Measurements from ENCODE around the gene JUND. TPM values are rescaled to one million over a fixed set of nuclear protein-coding genes. Genes with fewer than 3 reads are reported as not detected.

The JUND gene
- total RNA-seq, 1 donor from 2014 or later, result 531 TPM

GRCh38 chr19:18230941-18231734, 50.3 kb downstream of the JUND start:
- intact Hi-C loops (cut with DNase I), result no loop called here
- TF ChIP-seq POLR2A (IDR thresholded peaks at IDR 0.05) (no peak), POLR2AphosphoS5 (IDR thresholded peaks at IDR 0.05; ENCODE audit: insufficient read depth in 1 of 2, low read depth in 1 of 2) (no peak), CTCF (IDR thresholded peaks at IDR 0.05) (no peak)

DNA sequence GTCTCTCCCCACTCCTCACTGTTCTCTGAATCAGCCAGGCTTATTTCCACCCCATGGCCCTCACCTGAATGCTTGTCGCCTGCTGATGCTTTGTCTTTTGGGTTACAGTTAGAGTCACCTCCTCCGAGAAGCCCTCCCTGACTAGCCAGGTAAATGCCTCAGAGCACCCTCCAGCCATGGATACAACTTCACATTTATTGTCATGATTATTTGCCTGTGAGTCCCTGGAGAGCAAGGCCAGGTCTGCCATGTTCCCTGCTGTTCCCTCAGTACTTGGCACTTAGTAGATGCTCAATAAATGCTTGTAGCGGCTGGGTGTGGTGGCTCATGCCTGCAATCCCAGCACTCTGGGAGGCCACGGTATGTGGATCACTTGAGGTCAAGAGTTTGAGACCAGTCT, 51.5 kb downstream of the JUND start:
- Histone ChIP-seq H3K27me3 (peaks cover 5% of the 10 kb centered on the region), H3K36me3 (no peaks in the 10 kb centered on the region), H3K27ac (no peak overlapping the region), H3K9me3 (peaks cover 6% of the 10 kb centered on the region), H3K4me1 (peaks cover 15% of the 10 kb centered on the region), H3K4me3 (no peak overlapping the region)
- no peak for TF ChIP-seq POLR2A (IDR thresholded peaks at IDR 0.05)
- TF ChIP-seq CTCF (IDR thresholded peaks at IDR 0.05), result no peak
- TF ChIP-seq POLR2AphosphoS5 (IDR thresholded peaks at IDR 0.05; ENCODE audit: insufficient read depth in 1 of 2, low read depth in 1 of 2), result no peak
- intact Hi-C loops (cut with DNase I), result no loop called here
- no peak for DNase-seq (ENCODE audit: extremely low spot score in 2 of 2)

More at GRCh38 chr19:18230941-18231734, 50.3 kb downstream of the JUND start:
- no peak overlapping the region for H3K4me3 ChIP-seq
- peaks cover 6% of the 10 kb centered on the region for H3K9me3 ChIP-seq
- DNase-seq (ENCODE audit: extremely low spot score in 2 of 2), result no peak
- peaks cover 5% of the 10 kb centered on the region for H3K27me3 ChIP-seq
- H3K36me3 ChIP-seq, result no peaks in the 10 kb centered on the region
- H3K27ac ChIP-seq, result no peak overlapping the region
- H3K4me1 ChIP-seq, result peaks cover 2% of the 10 kb centered on the region

Small RNA genes lying within 50 kb of the gene (microRNA-seq; reads per million reads assigned to microRNA genes)
- gene MIR3188 (ENCODE audit: borderline number of aligned reads, borderline replicate concordance), result 1.4 reads per million

Small RNA genes lying within 50 kb of the gene (small RNA-seq; reads per million reads assigned to genes)
- gene MIR3188 (0.43 reads per million), gene RPL39P38 (not detected)

Other genes starting within 250 kb of the JUND start
- gene IL12RB1, start 194.7 kb downstream of the JUND start, total RNA-seq, result not detected
- gene MAST3, start 183.8 kb downstream of the JUND start, total RNA-seq, result 9.6 TPM
- 24.8 TPM for gene PIK3R2, start 128.5 kb downstream of the JUND start, total RNA-seq
- gene IFI30, start 107.8 kb downstream of the JUND start, total RNA-seq, result 43.7 TPM
- 10.3 TPM for gene MPV17L2, start 88.4 kb downstream of the JUND start, total RNA-seq
- gene RAB3A, start 77.6 kb downstream of the JUND start, total RNA-seq, result 5.6 TPM
- gene PDE4C, start 55.2 kb downstream of the JUND start, total RNA-seq, result 0.98 TPM
- gene IQCN, start 7.2 kb downstream of the JUND start, total RNA-seq, result 4.4 TPM
- 54.3 TPM for gene LSM4, start 41.5 kb upstream of the JUND start, total RNA-seq
- 27.5 TPM for gene PGPEP1, start 59.0 kb upstream of the JUND start, total RNA-seq
- gene GDF15, start 104.5 kb upstream of the JUND start, total RNA-seq, result 25.5 TPM
- gene LRRC25, start 116.0 kb upstream of the JUND start, total RNA-seq, result 3.9 TPM
- gene SSBP4, start 137.8 kb upstream of the JUND start, total RNA-seq, result 72.7 TPM
- gene ISYNA1, start 156.5 kb upstream of the JUND start, total RNA-seq, result 57.5 TPM
- 25.3 TPM for gene ELL, start 240.4 kb upstream of the JUND start, total RNA-seq